Activated gamma-delta T cell treated with anti-CD3 and anti-CD28 coated beads, Interleukin-2, amount 50 U/mL, for 16 hours (primary cell): ENCODE data around the gene PTPRK.

Source experiments
- DNase-seq: peaks from one replicate; pipeline ENCODE4 v3.0.0-alpha.2; 2020; ENCODE audit warnings: low read depth

PTPRK gene

DNA sequence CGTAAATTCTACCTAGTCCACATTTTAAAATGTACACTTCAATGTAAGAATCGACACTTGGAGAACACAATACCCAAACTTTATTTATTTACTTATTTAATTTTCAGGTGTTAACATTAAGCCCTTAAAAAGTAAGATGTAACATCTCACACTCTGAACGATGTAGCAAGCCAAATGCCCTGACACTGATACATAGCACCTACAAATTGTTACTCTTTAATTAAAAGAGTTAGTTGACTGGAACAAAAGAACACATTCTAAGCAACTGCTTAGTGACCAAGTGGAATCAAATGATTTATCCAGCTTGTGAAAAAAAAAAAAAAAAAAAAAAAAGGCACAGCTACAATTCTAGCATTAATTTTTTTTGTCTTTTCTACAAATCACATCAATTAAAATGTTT is 327.4 kb downstream of the PTPRK start:
- no peak for DNase-seq

DNA sequence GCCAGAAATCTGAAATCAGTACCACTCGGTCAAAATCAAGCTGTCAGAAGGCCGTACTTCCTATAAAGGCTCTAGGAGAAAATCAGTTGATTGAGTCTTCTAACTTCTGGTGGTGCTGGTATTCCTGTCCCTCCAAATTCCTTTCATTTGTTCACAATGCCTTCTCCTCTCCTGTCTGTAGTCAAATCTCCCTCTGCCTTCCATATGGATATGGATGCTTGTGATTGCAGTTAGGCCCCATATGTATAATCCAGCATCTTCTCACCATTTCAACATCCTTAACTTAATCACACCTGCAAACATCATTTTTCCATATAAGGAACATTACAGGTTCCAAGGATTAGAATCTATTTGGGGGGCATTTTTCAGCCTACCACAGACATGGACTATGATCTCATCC is 331.7 kb downstream of the PTPRK start:
- DNase-seq, result no peak

DNA sequence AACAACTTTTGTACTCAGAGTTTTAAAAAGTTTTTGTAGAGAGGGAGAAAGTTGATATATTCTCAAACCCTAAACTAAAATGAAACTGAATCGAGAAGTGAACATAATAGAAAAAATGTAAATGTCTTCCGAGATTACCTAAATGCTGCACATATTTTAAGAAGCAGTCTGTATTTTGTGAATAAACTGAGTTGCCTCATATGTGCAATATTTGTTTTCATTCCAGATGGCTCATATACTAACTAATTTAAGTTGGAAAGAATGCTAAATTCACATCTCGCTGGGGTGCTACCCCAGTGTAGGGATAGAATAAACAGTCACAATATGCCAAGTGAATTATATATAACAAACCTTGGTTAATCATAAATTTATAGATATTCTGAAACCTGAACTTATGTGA is 333.7 kb downstream of the PTPRK start:
- DNase-seq, result no peak

DNA sequence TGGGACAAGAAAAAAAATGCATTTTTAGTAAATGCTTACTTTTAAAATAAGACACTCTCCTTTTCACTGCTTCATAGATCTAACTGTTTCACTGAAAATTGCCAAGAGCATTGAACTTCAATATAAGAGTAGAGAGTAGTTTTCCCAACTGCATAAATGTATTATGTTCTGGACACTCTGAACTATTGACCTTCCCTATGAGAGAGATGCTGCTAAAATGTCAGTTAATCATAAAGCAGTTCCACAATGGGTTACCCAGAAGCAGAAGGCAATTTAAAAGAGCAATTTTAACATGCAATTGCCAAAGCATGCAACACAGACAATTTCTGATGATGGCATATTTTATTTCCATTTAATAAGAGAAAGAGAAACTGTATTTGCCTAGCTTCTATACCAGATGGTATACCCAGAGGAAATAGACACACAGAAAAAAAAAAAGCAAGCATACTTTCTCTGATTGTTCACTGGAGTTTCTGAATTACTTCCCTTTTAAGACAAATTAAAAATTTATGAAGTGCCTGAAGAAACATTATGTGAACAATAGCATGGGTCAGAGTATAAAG is 340.4 kb downstream of the PTPRK start:
- DNase-seq, result no peak

GRCh38 chr6:128174724-128175123 is 345.7 kb downstream of the PTPRK start:
- no peak for DNase-seq

- no peak for DNase-seq
Measured at GRCh38 chr6:128172752-128173682, 347.4 kb downstream of the PTPRK start.

DNA sequence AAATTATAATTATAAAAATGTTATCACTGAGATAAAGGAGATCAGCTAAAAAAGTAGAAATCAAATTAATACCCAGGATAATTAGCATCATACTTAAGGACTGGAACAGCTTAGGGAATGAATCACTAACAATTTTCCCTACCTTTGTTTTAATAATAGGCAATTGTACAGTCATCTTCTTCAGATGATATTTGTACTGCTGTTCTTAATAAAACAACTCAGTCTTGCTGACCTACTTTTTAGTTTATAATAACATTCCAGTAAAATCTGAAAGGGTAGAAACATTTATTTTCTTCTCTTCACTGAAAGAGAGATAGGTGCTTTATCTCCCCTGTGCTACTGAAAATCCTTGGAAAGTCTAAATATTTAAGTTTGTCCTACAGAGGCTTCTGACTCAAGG is 348.3 kb downstream of the PTPRK start:
- no peak for DNase-seq

GRCh38 chr6:128171182-128171581 is 349.2 kb downstream of the PTPRK start:
- no peak for DNase-seq

- DNase-seq, result no peak
Measured at GRCh38 chr6:128168244-128168643, 352.2 kb downstream of the PTPRK start.

- no peak for DNase-seq
Measured at GRCh38 chr6:128167552-128167951, 352.8 kb downstream of the PTPRK start.

- DNase-seq, result no peak
Measured at GRCh38 chr6:128164254-128164653, 356.1 kb downstream of the PTPRK start.

DNA sequence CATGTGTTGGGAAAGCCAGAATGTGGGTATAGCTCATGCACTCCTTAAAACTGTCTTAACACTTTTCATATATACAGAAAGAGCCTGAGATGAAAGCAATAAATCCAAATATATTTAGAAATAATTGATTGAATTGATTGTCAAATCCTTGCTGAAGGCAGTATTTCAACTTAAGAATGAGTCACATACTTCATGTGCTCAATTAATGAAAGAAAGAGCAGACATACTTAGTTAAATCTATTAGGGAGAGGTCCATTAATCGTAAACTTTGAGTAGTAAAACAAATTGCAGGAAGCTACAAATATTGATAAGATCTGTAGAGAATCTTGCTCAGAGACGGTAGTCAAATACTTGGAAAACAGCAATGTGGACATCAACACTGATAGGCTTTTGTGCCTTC is 358.0 kb downstream of the PTPRK start:
- no peak for DNase-seq

DNA sequence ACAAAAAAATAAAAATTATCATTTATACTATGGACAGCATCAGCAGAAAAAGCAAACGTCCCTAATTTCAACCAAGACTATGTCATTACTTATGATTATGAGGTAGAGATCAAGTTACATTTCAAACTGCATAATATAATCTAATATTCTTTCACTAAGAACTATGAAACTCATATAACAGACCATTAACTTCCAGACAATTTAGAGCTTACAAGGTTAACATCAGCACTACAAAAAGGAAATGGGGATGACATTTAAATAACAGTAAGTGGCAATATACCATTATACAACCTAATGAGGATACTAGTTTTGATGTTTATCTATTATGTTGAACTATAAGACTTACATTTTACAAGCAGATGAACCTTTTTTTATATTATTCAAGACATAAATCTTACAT is 358.6 kb downstream of the PTPRK start:
- DNase-seq, result no peak

DNA sequence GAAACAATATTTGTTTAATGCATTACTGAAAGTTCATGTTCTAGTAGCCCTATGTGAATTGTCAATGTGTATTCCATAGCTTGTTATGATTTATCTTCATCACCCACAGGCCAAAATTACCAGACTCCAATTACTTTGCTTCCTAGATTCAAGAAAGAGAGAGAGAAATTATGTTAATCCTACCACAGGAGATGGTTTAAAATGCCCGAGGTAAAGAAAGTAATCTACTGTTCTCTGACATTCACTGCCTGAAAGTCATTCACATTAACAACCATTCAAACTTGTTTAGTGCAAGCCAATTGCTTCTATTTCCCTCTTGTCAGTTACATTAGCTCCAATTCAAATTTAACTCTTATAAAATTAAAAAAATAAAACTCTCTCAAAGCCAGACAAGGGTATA is 359.1 kb downstream of the PTPRK start:
- DNase-seq, result no peak

DNA sequence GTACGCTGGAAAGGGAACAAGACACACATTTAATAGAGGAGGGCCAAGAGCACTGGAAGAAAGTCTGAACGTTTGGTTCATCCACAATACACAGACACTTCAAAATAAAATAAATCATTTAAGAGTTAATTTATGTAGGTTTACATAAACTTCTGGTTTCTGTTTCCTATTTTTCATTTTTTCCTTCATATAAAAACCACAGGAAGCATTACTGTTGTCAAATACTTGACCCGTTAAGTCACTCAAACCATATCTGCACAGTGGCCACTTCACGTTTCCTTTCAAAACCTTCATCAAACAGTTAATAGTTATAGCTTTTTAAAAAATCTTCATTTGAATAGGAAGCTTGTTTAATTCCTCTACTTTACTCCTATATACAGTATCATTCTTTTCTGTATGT is 361.9 kb downstream of the PTPRK start:
- DNase-seq, result no peak

DNA sequence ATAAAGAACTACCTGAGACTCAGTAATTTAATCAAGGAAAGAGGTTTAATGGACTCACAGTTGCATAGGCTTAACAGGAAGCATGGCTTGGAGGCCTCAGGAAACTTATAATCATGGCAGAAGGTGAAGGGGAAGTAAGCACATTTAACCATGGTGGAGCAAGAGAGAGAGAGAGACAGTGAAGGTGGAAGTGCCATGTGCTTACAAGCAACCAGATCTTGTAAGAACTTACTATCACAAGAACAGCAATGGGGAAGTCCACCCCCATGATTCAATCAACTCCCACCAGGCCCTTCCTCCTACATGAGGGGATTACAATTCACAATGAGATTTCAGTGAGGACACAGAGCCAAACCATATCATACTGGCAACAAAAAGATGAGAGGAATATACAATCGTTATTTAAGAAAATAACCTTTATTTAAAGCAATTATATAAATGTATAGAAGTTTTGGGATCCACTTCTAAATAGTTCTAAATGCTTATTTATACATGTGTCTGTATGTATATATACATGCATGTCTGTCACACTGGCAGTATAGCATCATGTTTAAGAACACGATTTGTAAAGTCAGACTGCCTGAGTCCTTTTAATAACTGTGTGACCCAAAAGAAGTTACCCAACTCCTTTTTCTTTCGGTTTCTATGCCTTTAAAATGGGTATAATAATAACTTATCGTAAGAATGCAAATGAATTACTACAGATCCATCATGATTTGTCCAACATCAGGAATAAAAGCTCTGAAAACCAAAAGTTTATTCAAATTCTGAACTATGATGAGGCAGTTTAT is 363.9 kb downstream of the PTPRK start:
- no peak for DNase-seq

- DNase-seq, result no peak
Measured at GRCh38 chr6:128155826-128156225, 364.6 kb downstream of the PTPRK start.

DNA sequence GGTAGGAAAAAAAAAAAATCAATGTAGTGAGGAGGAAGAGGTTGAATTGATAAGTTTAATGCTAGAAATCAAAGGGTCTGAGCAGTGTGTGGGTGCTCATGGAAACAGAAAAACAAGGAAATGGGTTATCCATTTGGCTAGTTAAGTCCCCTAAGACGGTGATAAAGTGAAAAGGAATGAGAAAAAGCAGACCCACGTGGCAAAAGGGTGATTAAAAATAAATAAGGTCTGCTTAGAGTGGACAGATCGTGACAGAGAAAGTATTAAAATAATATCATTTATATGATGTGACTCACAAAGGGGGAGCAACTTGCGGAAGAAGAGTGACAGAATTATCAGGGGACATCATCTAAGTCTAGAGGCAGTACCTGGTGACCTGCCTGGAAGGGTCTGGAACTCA is 367.8 kb downstream of the PTPRK start:
- DNase-seq, result no peak

DNA sequence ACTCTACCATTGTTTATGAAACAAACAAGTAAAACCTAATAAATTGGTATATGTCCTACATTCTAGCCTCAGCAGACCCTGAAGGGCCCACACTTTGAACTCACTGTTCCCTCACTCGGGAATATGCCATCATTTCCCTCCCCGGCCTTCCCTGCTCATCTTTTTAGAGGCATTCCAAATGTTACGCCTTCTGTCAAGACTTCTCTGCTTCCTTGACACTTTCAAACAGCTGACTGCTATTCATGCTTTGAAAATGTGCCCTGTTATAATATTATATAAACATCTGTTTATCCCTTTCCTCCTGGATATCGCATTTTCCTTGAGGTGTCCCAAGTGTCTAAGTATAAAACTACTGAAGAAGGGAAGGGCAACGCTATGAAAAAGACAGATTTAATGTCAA is 370.0 kb downstream of the PTPRK start:
- DNase-seq, result no peak

DNA sequence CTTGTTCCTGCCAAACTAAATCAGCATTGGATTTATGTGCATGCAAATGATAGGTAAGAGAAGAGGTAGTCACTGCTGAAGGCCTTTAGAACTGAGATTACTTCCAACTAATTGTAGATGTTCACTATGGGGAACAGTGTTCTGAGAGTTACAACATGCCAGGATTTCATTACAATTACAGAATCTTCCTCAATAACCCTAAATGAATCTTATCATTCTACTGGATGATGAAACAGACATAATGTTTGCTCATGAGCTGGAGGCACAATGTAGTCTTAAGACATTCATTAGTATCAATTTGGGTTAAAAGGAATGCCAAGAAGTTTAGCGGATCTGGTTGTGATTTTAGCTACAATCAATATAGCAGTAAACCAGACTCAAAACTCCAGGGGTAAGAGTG is 370.6 kb downstream of the PTPRK start:
- no peak for DNase-seq

GRCh38 chr6:128144320-128144719 is 376.1 kb downstream of the PTPRK start:
- no peak for DNase-seq

DNA sequence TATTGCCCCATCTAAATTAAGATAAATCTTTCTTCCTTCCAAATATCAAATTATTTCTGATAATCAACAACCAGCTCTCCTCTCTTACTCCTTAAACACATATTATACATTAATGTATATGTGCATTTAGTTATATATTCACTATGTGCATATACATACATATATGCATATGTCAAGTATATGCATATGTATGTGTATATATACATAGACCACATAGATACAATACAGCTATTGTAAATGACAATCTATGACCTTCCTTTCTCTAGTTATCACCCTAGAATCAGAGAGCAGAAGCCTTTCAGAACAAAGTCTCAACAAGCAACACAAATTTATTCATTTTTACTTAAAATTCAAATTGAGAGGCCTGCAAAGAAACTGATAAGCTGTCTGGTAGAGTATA is 378.5 kb downstream of the PTPRK start:
- DNase-seq, result no peak

GRCh38 chr6:128139519-128139918 is 380.9 kb downstream of the PTPRK start:
- no peak for DNase-seq
